Measurements from ENCODE around the gene SHISA7. TPM values are rescaled to one million over a fixed set of nuclear protein-coding genes. Genes with fewer than 3 reads are reported as not detected.

Gene SHISA7
- total RNA-seq, 1 donor from 2014 or later: 0.21 TPM

DNA sequence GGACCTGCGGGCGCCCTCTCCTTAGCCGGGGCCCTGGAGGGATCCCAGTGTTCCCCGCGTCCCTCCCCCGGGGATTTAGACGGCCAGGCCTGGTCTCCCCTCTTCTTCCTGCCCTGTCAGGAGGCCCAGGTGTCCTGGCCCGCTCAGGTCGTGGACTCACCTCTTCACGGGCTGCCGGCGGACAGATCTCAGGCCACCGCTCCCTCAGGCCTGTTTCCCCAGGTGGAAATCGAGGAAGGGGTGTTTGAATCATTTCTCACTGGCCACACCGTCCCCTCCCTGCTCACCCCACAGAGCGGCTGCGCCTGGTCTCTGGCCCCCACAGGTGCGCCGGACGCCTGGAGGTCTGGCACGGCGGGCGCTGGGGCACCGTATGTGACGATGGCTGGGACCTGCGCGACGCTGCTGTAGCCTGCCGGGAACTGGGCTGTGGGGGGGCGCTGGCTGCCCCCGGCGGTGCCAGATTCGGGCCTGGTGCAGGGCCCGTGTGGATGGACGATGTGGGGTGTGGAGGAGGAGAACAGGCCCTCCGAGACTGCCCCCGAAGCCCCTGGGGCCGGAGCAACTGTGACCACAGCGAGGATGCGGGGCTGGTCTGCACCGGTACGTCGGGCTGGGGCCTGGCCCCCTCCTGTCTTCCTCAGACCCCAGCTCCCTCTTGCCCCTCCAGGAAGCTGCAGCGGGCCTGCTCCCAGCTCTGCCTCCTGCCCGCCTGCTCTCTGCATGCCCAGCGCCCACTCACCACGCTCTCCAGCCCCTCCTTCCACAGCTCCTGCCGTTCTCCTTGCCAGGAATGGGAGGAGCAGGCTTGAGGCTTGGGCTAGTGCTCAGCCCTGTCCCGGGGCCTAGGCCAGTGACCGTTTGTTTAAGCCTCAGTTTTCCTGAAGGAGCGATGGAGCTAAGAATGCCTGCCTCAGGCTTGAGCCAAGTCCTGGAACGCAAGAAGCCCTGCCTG is 47.7 kb upstream of the SHISA7 start:
- DNase-seq (ENCODE audit: low spot score): no peak

GRCh38 chr19:55489711-55490477 is 46.8 kb upstream of the SHISA7 start:
- H4K20me1 ChIP-seq (ENCODE audit: low read depth): peaks cover 25% of the 10 kb centered on the region
- no peaks in the 10 kb centered on the region for H3K9me3 Mint-ChIP-seq
- H3K27ac ChIP-seq: no peak overlapping the region
- H3K27me3 ChIP-seq: no peaks in the 10 kb centered on the region
- H3K27ac Mint-ChIP-seq: no peak overlapping the region
- no peak overlapping the region for H3K4me3 ChIP-seq
- no peak overlapping the region for H3K9ac ChIP-seq
- peaks cover 7% of the 10 kb centered on the region for H3K27me3 Mint-ChIP-seq (ENCODE audit: insufficient read depth, low read depth)
- no peak for DNase-seq (ENCODE audit: low spot score)
- H3K9me3 ChIP-seq (ENCODE audit: low read depth): no peaks in the 10 kb centered on the region
- no peaks in the 10 kb centered on the region for H3K36me3 Mint-ChIP-seq
- peaks cover 14% of the 10 kb centered on the region for H3K79me2 ChIP-seq (ENCODE audit: low read depth)
- H2AFZ ChIP-seq (replicated peaks): no peak overlapping the region
- H3F3A ChIP-seq (ENCODE audit: low read depth): peaks cover 11% of the 10 kb centered on the region
- H3K4me2 ChIP-seq: peak overlapping the region; percentile 73
- no peak overlapping the region for H3K4me3 Mint-ChIP-seq
- H3K4me1 ChIP-seq: peaks cover 34% of the 10 kb centered on the region
- H3K4me1 Mint-ChIP-seq: peaks cover 31% of the 10 kb centered on the region
- H3K36me3 ChIP-seq: no peaks in the 10 kb centered on the region
- no peak for TF ChIP-seq EZH2 (IDR thresholded peaks at IDR 0.05)

More for the DNA sequence above, 47.7 kb upstream of the SHISA7 start:
- no peaks in the 10 kb centered on the region for H3K36me3 Mint-ChIP-seq
- Histone ChIP-seq H2AFZ (replicated peaks) (no peak overlapping the region), H4K20me1 (ENCODE audit: low read depth) (peaks cover 22% of the 10 kb centered on the region), H3K9ac (no peak overlapping the region), H3K36me3 (no peaks in the 10 kb centered on the region), H3K27ac (no peak overlapping the region), H3K4me3 (no peak overlapping the region), H3K9me3 (ENCODE audit: low read depth) (no peaks in the 10 kb centered on the region), H3K27me3 (no peaks in the 10 kb centered on the region), H3K79me2 (ENCODE audit: low read depth) (peaks cover 7% of the 10 kb centered on the region), H3F3A (ENCODE audit: low read depth) (peaks cover 11% of the 10 kb centered on the region), H3K4me1 (peaks cover 31% of the 10 kb centered on the region), H3K4me2 (no peak overlapping the region)
- H3K4me1 Mint-ChIP-seq: peaks cover 34% of the 10 kb centered on the region
- TF ChIP-seq EZH2 (IDR thresholded peaks at IDR 0.05) (no peak), EZH2phosphoT487 (IDR thresholded peaks at IDR 0.05) (no peak), CTCF (IDR thresholded peaks at IDR 0.05) (no peak)
- peaks cover 7% of the 10 kb centered on the region for H3K27me3 Mint-ChIP-seq (ENCODE audit: insufficient read depth, low read depth)
- no peak overlapping the region for H3K4me3 Mint-ChIP-seq
- peak overlapping the region; percentile 89 for H3K27ac Mint-ChIP-seq
- no peaks in the 10 kb centered on the region for H3K9me3 Mint-ChIP-seq

DNA sequence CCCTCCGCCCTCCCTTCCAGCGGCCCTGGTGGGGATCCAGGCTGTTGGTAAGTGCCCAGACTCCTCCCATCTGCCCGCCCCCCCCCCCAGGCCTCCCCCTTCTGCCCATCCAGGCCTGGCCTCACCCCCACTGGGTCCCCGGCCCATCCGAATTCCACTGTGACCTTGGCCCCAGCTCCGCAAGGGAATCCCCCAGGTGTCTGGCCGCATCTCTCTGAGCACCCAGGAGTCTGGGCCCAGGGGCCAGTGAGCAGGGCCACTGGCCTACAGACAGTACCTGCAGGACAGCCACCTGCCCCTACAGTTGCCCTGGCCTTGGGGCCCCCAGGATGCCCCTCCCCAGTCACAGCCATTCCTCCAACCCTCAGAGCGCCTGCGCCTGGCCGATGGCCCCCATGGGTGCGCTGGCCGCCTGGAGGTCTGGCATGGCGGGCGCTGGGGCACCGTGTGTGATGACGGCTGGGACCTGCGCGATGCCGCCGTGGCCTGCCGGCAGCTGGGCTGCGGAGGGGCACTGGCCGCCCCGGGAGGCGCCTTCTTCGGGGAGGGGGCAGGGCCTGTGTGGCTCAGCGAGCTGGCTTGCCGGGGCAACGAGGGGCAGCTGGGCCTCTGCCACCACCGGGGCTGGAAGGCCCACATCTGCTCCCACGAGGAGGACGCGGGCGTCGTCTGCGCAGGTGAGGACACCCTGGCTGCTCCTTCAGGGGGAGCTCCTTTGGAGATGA is 46.0 kb upstream of the SHISA7 start:
- Histone ChIP-seq H4K20me1 (ENCODE audit: low read depth) (peaks cover 25% of the 10 kb centered on the region), H3K4me3 (no peak overlapping the region), H3F3A (ENCODE audit: low read depth) (peaks cover 18% of the 10 kb centered on the region), H3K27ac (no peak overlapping the region), H3K4me1 (peaks cover 38% of the 10 kb centered on the region), H3K79me2 (ENCODE audit: low read depth) (peaks cover 14% of the 10 kb centered on the region), H2AFZ (replicated peaks) (no peak overlapping the region), H3K9ac (no peak overlapping the region), H3K4me2 (peak overlapping the region; percentile 73), H3K36me3 (no peaks in the 10 kb centered on the region), H3K27me3 (no peaks in the 10 kb centered on the region), H3K9me3 (ENCODE audit: low read depth) (no peaks in the 10 kb centered on the region)
- Mint-ChIP-seq H3K27me3 (ENCODE audit: insufficient read depth, low read depth) (peaks cover 4% of the 10 kb centered on the region), H3K4me1 (peaks cover 25% of the 10 kb centered on the region), H3K9me3 (no peaks in the 10 kb centered on the region), H3K36me3 (no peaks in the 10 kb centered on the region), H3K27ac (no peak overlapping the region), H3K4me3 (no peak overlapping the region)
- TF ChIP-seq EZH2phosphoT487 (IDR thresholded peaks at IDR 0.05) (no peak), CTCF (IDR thresholded peaks at IDR 0.05) (no peak)
- DNase-seq (ENCODE audit: low spot score): no peak
